Endothelial cell of umbilical vein (primary cell): Measurements from ENCODE around the gene MED12L. TPM values are rescaled to one million over a fixed set of nuclear protein-coding genes. Genes with fewer than 3 reads are reported as not detected.
"Not testable (repeated sequence)": the region's sequence is repeated elsewhere in the genome, so short reads cannot be mapped to it uniquely, and the experiment has no call there.

ENCODE experiments used
- BruUV-seq: library from RNA; stranded (reverse); fragments of 400-500 nt; replicated peaks from 2 replicates; lab custom pipeline; 2021; lab: Mats Ljungman, UMichigan
- CTCF ChIA-PET: fragments of 300-600, 350-600 bp; sonication (Branson Sonifier 250); formaldehyde crosslinking; loops from one replicate; lab custom pipeline; 2021; ENCODE audit warnings: antibody characterized with exemption, inconsistent platforms; lab: Charles Lee
- POLR2A ChIA-PET: fragments of 300-600, 350-600 bp; sonication (Branson Sonifier 250); formaldehyde crosslinking; loops from one replicate; lab custom pipeline; 2021; ENCODE audit warnings: antibody characterized with exemption, inconsistent platforms; lab: Charles Lee
- DNase-seq: peaks from one replicate; pipeline ENCODE4 v3.0.0-alpha.2; 2011; ENCODE audit warnings: low read depth, low spot score
- FAIRE-seq: peaks from 2 replicates; lab custom pipeline; 2011; peaks lifted over from hg19 to GRCh38; lab: Jason Lieb, UNC
- H2AFZ ChIP-seq: 2 replicates; pipeline ENCODE4 v1.6.0; 2012; ENCODE audit warnings: low read depth, low read length, control low read depth, inconsistent platforms
- H3K27ac ChIP-seq: 2 replicates; pipeline ENCODE4 v1.5.1; 2011; ENCODE audit warnings: low read depth, mild to moderate bottlenecking, control low read depth, low read length, moderate library complexity; ENCODE audit not compliant: insufficient read depth
- H3K27me3 ChIP-seq, 2 experiments: 2 replicates each; pipeline versions ENCODE4 v1.6.0 to v1.6.1; 2011; ENCODE audit warnings: low read length in 2 of 2, mixed read lengths in 1 of 2; ENCODE audit not compliant: control insufficient read depth in 2 of 2, insufficient read depth in 2 of 2
- H3K36me3 ChIP-seq, 2 experiments: 2 replicates in 1 of 2; 3 replicates in 1 of 2; pipeline ENCODE4 v1.5.1; 2011; ENCODE audit warnings: low read length in 2 of 2, mild to moderate bottlenecking in 1 of 2, moderate library complexity in 1 of 2; ENCODE audit not compliant: control insufficient read depth in 2 of 2, insufficient read depth in 2 of 2; ENCODE audit errors: extremely low read depth in 1 of 2
- H3K4me1 ChIP-seq: 3 replicates; pipeline ENCODE4 v1.5.1; 2011; ENCODE audit warnings: mild to moderate bottlenecking, low read length; ENCODE audit not compliant: control insufficient read depth, insufficient read depth; ENCODE audit errors: extremely low read depth
- H3K4me2 ChIP-seq: 2 replicates; pipeline ENCODE4 v1.6.1; 2011; ENCODE audit warnings: low read length, control low read depth, mixed read lengths; ENCODE audit not compliant: insufficient read depth
- H3K4me3 ChIP-seq, 3 experiments: fragments of 200-600 bp in 1 of 3; sonication (generic), shearing (Covaris generic) in 1 of 3; replicated peaks in 1 of 3; 2 replicates each; pipeline ENCODE4 v1.5.1; 2011 to 2016; ENCODE audit warnings: control low read depth in 3 of 3, low read length in 3 of 3, mild to moderate bottlenecking in 2 of 3, inconsistent platforms in 1 of 3, low read depth in 1 of 3, moderate library complexity in 1 of 3; ENCODE audit not compliant: insufficient read depth in 1 of 3
- H3K79me2 ChIP-seq: 2 replicates; pipeline ENCODE4 v1.6.0; 2012; ENCODE audit warnings: low read length, inconsistent platforms; ENCODE audit not compliant: control insufficient read depth, insufficient read depth
- H3K9ac ChIP-seq: replicated peaks from 2 replicates; pipeline ENCODE3; 2011; ENCODE audit warnings: low read length, control low read depth; ENCODE audit not compliant: insufficient read depth; ENCODE audit errors: extremely low read depth
- H3K9me1 ChIP-seq: replicated peaks from 3 replicates; pipeline ENCODE4 v1.6.0; 2011; ENCODE audit warnings: mild to moderate bottlenecking, low read length; ENCODE audit not compliant: control insufficient read depth, insufficient read depth; ENCODE audit errors: extremely low read depth
- H3K9me3 ChIP-seq: replicated peaks from 2 replicates; pipeline ENCODE4 v1.5.1; 2012; ENCODE audit warnings: low read length, inconsistent platforms; ENCODE audit not compliant: control insufficient read depth, insufficient read depth
- H4K20me1 ChIP-seq: replicated peaks from 2 replicates; pipeline ENCODE3; 2011; ENCODE audit warnings: mild to moderate bottlenecking, low read length; ENCODE audit not compliant: control insufficient read depth, insufficient read depth; ENCODE audit errors: extremely low read depth
- CTCF ChIP-seq, 2 donors: IDR thresholded peaks; 1 replicate in 1 of 2; 2 replicates in 1 of 2; pipeline ENCODE4 v1.5.1; 2011; ENCODE audit warnings: low read length in 2 of 2, mild to moderate bottlenecking in 2 of 2, moderate library complexity in 2 of 2, control low read depth in 1 of 2, inconsistent platforms in 1 of 2, low read depth in 1 of 2; ENCODE audit not compliant: insufficient read depth in 1 of 2; ENCODE audit errors: extremely low read depth in 1 of 2
- EZH2 ChIP-seq: IDR thresholded peaks from 2 replicates; pipeline ENCODE4 v1.6.1; 2012; ENCODE audit warnings: borderline replicate concordance, low read depth, mild to moderate bottlenecking, moderate library complexity, low read length, inconsistent platforms; ENCODE audit not compliant: severe bottlenecking
- FOS ChIP-seq: IDR thresholded peaks from 2 replicates; pipeline ENCODE4 v1.6.1; 2011; ENCODE audit warnings: mild to moderate bottlenecking, low read length, moderate library complexity, borderline replicate concordance; ENCODE audit not compliant: insufficient read depth
- GATA2 ChIP-seq: IDR thresholded peaks from 2 replicates; pipeline ENCODE4 v1.7.0; 2011; ENCODE audit warnings: low read depth, mild to moderate bottlenecking, moderate library complexity, mixed read lengths, low read length; ENCODE audit not compliant: insufficient read length, insufficient read depth
- JUN ChIP-seq: IDR thresholded peaks from 2 replicates; pipeline ENCODE4 v1.6.1; 2011; ENCODE audit warnings: borderline replicate concordance, low read depth; ENCODE audit not compliant: insufficient read length, insufficient read depth
- MAX ChIP-seq: IDR thresholded peaks from 2 replicates; pipeline ENCODE4 v1.6.1; 2011; ENCODE audit not compliant: insufficient read depth, insufficient read length
- MYC ChIP-seq: IDR thresholded peaks from one replicate; pipeline ENCODE4 v1.6.1; 2011; ENCODE audit warnings: mild to moderate bottlenecking, low read depth, low read length
- POLR2A ChIP-seq: IDR thresholded peaks from 2 replicates; pipeline ENCODE4 v1.6.1; 2012; ENCODE audit warnings: low read depth, mild to moderate bottlenecking, control low read depth, low read length
- POLR2AphosphoS5 ChIP-seq: IDR thresholded peaks from 2 replicates; pipeline ENCODE4 v1.6.1; 2012; ENCODE audit warnings: low read depth, mild to moderate bottlenecking, control low read depth, low read length, moderate library complexity; ENCODE audit not compliant: insufficient read depth
- dilution Hi-C: fragments of 300-500 bp; cut with MboI; formaldehyde crosslinking; loops from one replicate; pipeline ENCODE4 v1.15.0; 2019; ENCODE audit warnings: low sequenced_read_pairs; ENCODE audit not compliant: extremely low pct_ligation_motif_present
- intact Hi-C: fragments of 100-400 bp; cut with micrococcal nuclease; formaldehyde crosslinking; loops from one replicate; pipeline ENCODE4 v1.10.0; 2022
- polyA plus RNA-seq, 4 experiments: library from polyadenylated mRNA; depleted of rRNA in 3 of 4; stranded (reverse) in 3 of 4; unstranded in 1 of 4; fragments of >200 nt; gene quantifications; 2 replicates each; pipeline versions ENCODE4 v1.2.1 to v1.2.3, GENCODE V29; 2011 to 2012; ENCODE audit warnings: missing spikeins in 1 of 4
- total RNA-seq: library from RNA; stranded (reverse); gene quantifications from 2 replicates; pipeline ENCODE4 v1.2.3, GENCODE V29; 2021

Gene MED12L
- total and polyA plus RNA-seq, 2 donors (not counting 3 experiments of a cell fraction or from before 2014, with no cell fraction given) = 0.03 to 0.27 TPM

- CTCF ChIA-PET = interaction anchor here (1.2 kb wide), 1 partner anchor 15 kb away, joined by 4 read pairs; no protein-coding TSS in a partner anchor
- intact Hi-C loops, dilution Hi-C loops, H3K27ac ChIP-seq, H3K9ac ChIP-seq, DNase-seq, H4K20me1 ChIP-seq, H3K9me1 ChIP-seq, FAIRE-seq, H3K27me3 ChIP-seq, H3K4me2 ChIP-seq, POLR2A ChIA-PET, H3K79me2 ChIP-seq, H2AFZ ChIP-seq, H3K36me3 ChIP-seq, H3K4me3 ChIP-seq, BruUV-seq, H3K9me3 ChIP-seq: not testable (repeated sequence)
- H3K4me1 ChIP-seq = peaks cover 11% of the 10 kb centered on the region
Measured at GRCh38 chr3:151232403-151232802, 146.9 kb downstream of the MED12L start.

GRCh38 chr3:151232991-151233390, 147.5 kb downstream of the MED12L start:
- no TSS peak for BruUV-seq
- peaks cover 11% of the 10 kb centered on the region for H3K4me1 ChIP-seq
- peaks cover 0 to 2% of the 10 kb centered on the region in 2 experiments for H3K27me3 ChIP-seq
- H3K4me2 ChIP-seq = no peak overlapping the region
- no peak overlapping the region for H2AFZ ChIP-seq
- FAIRE-seq (no peak), DNase-seq (no peak)
- no peak overlapping the region for H3K9ac ChIP-seq
- intact Hi-C loops = no loop called here
- no peaks in the 10 kb centered on the region for H3K36me3 ChIP-seq
- no peak for TF ChIP-seq FOS
- no peak for TF ChIP-seq EZH2
- no peak for TF ChIP-seq MYC
- TF ChIP-seq GATA2 = no peak
- no peak for TF ChIP-seq MAX
- TF ChIP-seq POLR2A = no peak
- no peak for TF ChIP-seq POLR2AphosphoS5
- TF ChIP-seq JUN = no peak
- no peak for TF ChIP-seq CTCF (IDR thresholded peaks at IDR 0.05; ENCODE audit: extremely low read depth in 1 of 2, insufficient read depth in 1 of 2, low read depth in 1 of 2, low read length in 2 of 2)
- no peaks in the 10 kb centered on the region for H3K79me2 ChIP-seq
- dilution Hi-C loops = no loop called here
- H3K9me3 ChIP-seq = no peaks in the 10 kb centered on the region
- H3K27ac ChIP-seq = no peak overlapping the region
- ChIA-PET POLR2A (no interaction called here), CTCF (interaction anchor here (1.2 kb wide), 1 partner anchor 15 kb away, joined by 4 read pairs; no protein-coding TSS in a partner anchor)
- no peak overlapping the region for H3K4me3 ChIP-seq
- H3K9me1 ChIP-seq = no peaks in the 10 kb centered on the region
- no peaks in the 10 kb centered on the region for H4K20me1 ChIP-seq
